HS-27A (cell line): Measurements from ENCODE around the gene UNC5A.

ENCODE experiments used
- DNase-seq: peaks from one replicate; pipeline ENCODE4 v3.0.0-alpha.2; 2012; ENCODE audit warnings: low read depth, missing footprints

Gene UNC5A

GRCh38 chr5:176880366-176881020, 70.1 kb downstream of the UNC5A start:
- DNase-seq: no peak

- DNase-seq: no peak
Measured at GRCh38 chr5:176881021-176881749, 70.8 kb downstream of the UNC5A start.

GRCh38 chr5:176881816-176882566, 71.6 kb downstream of the UNC5A start:
- DNase-seq: no peak

DNA sequence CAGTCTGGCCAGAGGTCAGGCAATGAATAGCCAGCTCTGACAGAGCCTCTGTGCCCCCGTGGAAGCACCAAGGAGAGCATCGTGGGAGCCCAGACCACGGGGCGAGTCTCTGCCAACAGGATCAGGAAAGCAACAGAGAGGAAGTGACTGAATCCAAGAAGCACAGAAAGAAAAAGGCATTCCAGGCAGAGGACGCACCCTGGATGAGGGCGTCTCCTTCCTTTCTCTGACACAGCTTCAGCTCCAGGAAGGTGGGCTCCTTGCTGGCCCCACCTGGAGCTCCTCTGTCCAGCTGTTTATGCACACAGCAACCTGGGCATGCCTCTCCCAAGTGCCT, 72.2 kb downstream of the UNC5A start:
- no peak for DNase-seq

- no peak for DNase-seq
Measured at GRCh38 chr5:176883700-176884570, 73.6 kb downstream of the UNC5A start.

- no peak for DNase-seq
Measured at GRCh38 chr5:176884571-176884890, 74.2 kb downstream of the UNC5A start.

- DNase-seq: no peak
Measured at GRCh38 chr5:176886336-176887251, 76.2 kb downstream of the UNC5A start.

DNA sequence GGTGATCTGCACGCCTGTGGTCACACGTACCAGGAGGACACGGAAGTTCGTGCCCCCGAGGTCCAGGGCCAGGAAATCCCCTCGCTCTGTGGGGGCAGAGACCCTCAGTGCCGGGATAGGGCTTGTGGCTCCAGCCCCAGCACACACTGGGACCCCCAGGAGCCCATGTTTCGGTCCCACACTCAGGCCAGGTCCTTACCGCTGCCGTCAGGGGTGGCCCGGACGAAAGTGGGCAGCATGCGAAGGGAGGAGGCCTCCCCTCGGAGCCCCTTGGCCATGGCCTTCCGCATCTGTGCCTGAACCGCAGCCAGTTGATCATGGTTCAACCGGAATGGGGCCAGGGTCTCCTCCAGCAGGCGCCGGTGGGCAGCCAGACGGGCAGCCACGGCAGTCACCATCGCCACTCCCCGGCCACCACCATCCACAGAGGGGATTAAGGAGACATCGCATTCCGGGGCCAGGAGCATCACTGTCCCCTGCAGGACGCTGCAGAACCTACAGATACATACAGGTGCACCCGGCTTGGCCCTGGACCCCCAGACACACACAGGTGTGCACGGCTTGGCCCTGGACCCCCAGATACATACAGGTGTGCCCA, 77.0 kb downstream of the UNC5A start:
- no peak for DNase-seq

DNA sequence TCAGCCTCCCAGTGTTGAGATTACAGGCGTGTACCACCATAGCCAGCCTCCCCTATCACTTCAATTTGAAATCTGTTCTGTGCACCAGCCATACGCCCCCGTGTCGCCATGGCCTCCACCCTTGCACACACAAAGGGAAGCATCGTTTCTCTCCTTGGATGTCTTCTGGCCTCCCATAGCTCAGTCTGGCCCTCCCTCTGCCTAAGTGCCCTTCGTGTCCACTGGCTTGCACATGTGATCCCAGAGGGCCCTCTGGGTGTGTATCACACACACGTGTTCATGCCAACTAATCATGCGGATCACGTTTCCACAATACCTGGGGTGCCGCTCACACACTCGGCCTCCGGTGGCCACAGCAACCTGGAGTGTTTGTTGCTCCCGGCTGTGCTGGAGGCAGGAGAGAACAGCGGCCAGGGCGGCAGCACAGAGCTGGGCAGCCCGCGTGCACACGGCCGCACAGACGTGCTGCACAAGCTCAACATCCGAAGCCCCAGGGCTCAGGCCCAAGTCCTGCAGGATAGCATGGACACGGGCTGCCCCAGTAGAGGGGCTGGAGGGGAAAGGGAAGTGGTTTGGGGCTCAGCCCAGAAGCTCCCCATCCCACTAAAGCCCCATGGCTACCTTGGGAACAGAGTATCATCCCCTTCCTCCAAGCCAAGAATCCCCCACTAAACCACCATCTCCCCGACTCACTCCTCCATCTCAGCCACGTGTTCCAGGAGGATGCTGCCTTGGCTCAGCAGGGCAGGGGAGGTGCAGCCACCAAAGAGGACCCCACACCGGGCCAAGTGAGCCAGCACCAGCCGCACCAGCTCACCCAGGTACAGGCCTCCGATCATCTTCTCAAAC, 77.9 kb downstream of the UNC5A start:
- no peak for DNase-seq

- no peak for DNase-seq
Measured at GRCh38 chr5:176888865-176889165, 78.5 kb downstream of the UNC5A start.

- DNase-seq: no peak
Measured at GRCh38 chr5:176889321-176890280, 79.2 kb downstream of the UNC5A start.

DNA sequence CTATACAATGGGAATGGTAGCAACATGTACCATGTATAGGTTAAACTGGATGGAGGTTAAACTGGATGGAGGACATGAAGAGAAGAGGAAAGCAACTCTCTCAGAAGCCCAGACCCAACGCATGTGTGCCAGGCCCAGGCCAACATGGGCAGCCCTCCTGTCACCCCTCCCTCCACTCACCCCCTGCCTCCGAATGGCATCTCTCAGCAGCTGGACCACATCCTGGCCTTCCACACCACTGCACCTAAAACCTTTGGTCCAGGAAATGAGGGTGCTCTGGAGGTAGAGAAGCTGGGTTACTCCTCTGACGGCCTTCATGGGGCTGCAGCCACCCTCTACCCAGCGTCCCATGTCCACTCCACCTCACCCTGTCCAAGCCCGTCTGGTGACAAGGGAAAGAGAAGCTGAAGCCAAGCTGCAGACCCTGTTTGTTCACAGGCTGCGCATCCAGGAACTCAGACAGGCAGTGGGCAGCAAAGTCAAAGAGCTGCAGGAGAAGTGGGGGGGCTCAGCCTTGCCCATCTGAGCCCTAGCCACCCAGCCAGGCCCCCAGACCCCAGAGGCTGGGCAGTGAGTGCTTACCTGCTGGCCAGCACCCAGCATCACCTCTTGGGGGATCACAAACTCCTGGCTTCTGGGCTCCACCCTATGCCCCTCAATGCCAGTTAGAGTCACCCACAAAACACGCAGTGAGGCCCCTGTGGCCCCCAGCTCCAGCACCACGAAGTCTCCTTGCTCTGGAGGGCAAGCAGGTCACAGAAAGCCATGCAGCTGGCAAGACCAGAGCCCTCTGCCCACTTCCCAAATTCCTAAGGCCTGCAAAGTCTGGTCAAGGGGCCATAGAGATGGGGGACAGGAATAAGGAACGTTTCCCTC, 80.3 kb downstream of the UNC5A start:
- DNase-seq: no peak

DNA sequence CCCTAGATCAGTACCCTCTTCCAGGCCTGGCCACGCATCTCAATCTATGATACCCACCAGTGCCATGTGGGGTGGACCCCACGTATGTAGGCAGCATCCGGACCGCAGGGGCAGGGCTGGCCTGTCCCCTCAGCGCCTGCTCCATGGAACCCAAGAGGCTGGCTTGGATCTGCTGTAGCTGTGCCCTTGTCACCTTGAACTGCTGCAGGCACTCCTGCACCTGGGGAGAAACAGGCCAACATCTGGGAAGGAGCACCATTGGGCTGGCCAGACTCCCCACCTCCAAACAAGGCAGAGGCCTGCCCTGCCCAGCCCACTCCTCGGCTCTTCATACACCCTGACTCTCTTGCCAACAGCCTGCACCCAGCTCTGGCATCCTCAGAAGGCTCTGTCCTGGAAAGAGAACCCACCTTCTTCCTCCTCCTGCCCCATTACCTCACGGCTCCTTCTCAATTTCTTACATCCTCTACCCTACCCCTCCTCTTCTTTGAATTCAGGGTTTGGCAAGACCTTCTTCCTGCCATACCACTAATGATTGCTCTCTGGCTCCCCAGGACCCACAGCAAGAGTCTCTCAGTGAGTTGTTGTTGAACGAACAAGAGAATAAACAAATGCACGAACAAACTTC, 81.1 kb downstream of the UNC5A start:
- DNase-seq: no peak

- DNase-seq: no peak
Measured at GRCh38 chr5:176892663-176893062, 82.3 kb downstream of the UNC5A start.

GRCh38 chr5:176894298-176894697, 83.9 kb downstream of the UNC5A start:
- no peak for DNase-seq

GRCh38 chr5:176895831-176896230, 85.5 kb downstream of the UNC5A start:
- DNase-seq: no peak

DNA sequence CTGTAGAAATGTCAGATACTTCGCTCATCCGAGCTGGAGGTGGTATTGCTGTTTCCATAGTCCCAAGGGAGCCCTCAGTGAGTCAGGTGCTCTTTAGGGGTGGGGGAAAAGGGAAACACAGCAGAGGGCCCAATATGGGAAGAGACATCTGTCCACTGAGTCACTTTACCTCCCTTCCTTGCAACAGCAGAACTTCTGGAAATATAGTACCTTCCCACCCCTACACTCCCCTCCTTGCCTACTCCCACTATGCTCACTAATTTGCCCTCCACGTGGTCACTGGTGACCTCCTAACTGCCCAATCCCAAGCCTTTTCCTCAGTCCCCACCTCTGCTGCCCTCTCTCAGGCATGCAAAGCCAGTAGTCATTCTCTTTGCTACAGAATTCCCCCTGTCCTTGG, 86.9 kb downstream of the UNC5A start:
- no peak for DNase-seq
